ENCODE data around the gene SLC26A2. TPM values are rescaled to one million over a fixed set of nuclear protein-coding genes. Genes with fewer than 3 reads are reported as not detected.

Gene SLC26A2
- total and polyA plus RNA-seq, 12 donors: 1.3 to 9.6 (median 5.4) TPM

GRCh38 chr5:150020249-150020648 lies 59.7 kb downstream of the SLC26A2 start:
- H3K4me1 ChIP-seq: peaks cover 5 to 59% (median 50%) of the 10 kb centered on the region in 9 donors
- peak overlapping the region in 6 of 10 donors; percentile 64 to 83 (median 74) for H3K27ac ChIP-seq
- no peak for DNase-seq
- TF ChIP-seq CTCF (IDR thresholded peaks at IDR 0.05): no peak
- H3K27me3 ChIP-seq: no peaks in the 10 kb centered on the region
- H3K36me3 ChIP-seq: peaks cover 0 to 100% (median 41%) of the 10 kb centered on the region in 9 donors
- H3K9me3 ChIP-seq: peaks cover 0 to 15% (median 3%) of the 10 kb centered on the region in 11 donors
- H3K4me3 ChIP-seq: no peak overlapping the region
- WGBS, 2 donors: 98 to 100% methylated on average over 1 of the region's 1 CpG
- intact Hi-C loops (cut with DNase I): loop anchor here in 3 of 10 donors (5.0 to 10.0 kb wide), 3 partner anchors 195 to 335 kb away; partner anchors contain the start of gene TCOF1 (in 1 of the 3)
- no peak for ATAC-seq

- H3K27me3 ChIP-seq: no peaks in the 10 kb centered on the region
- peak overlapping the region; percentile 7 to 83 (median 70) for H3K27ac ChIP-seq
- peak overlapping the region in 4 of 10 donors; percentile 2 to 30 (median 21) for H3K4me3 ChIP-seq
- 70 to 74% methylated on average over 13 of the region's 13 CpGs for WGBS, 2 donors
- H3K36me3 ChIP-seq: peaks cover 0 to 100% (median 32%) of the 10 kb centered on the region in 9 donors
- DNase-seq: peak; percentile 28 to 31
- peaks cover 0 to 3% (median under 1%) of the 10 kb centered on the region in 11 donors for H3K9me3 ChIP-seq
- peaks cover 5 to 62% (median 53%) of the 10 kb centered on the region in 9 donors for H3K4me1 ChIP-seq
- TF ChIP-seq CTCF (IDR thresholded peaks at IDR 0.05): no peak
- intact Hi-C loops (cut with DNase I): loop anchor here in 3 of 10 donors (5.0 to 10.0 kb wide), 3 partner anchors 193 to 333 kb away; partner anchors contain the start of gene TCOF1 (in 1 of the 3)
- peak in 7 of 8 donors; percentile 39 to 72 (median 61) for ATAC-seq
These were observed 61.1 kb downstream of the SLC26A2 start for GRCh38 chr5:150021491-150022157.

- 47 to 63% methylated on average over 1 of the region's 1 CpG for WGBS, 2 donors
- Histone ChIP-seq H3K36me3 (peaks cover 0 to 100% (median 37%) of the 10 kb centered on the region in 9 donors), H3K4me1 (peaks cover 5 to 62% (median 53%) of the 10 kb centered on the region in 9 donors), H3K27ac (peak overlapping the region; percentile 7 to 83 (median 70)), H3K4me3 (peak overlapping the region in 2 of 10 donors; percentile 28 to 30), H3K27me3 (no peaks in the 10 kb centered on the region), H3K9me3 (no peaks in the 10 kb centered on the region)
- DNase-seq (peak in 1 of 2 donors; percentile 61), ATAC-seq (peak; percentile 65 to 89 (median 78))
- no peak for TF ChIP-seq CTCF (IDR thresholded peaks at IDR 0.05)
- intact Hi-C loops (cut with DNase I): loop anchor here in 3 of 10 donors (5.0 to 10.0 kb wide), 3 partner anchors 193 to 333 kb away; partner anchors contain the start of gene TCOF1 (in 1 of the 3)
These were observed 61.6 kb downstream of the SLC26A2 start for GRCh38 chr5:150022158-150022531.

GRCh38 chr5:150022681-150023080 lies 62.1 kb downstream of the SLC26A2 start:
- H3K4me1 ChIP-seq: peaks cover 5 to 62% (median 53%) of the 10 kb centered on the region in 9 donors
- ATAC-seq: peak in 3 of 8 donors; percentile 23 to 36 (median 29)
- intact Hi-C loops (cut with DNase I): loop anchor here in 3 of 10 donors (5.0 to 10.0 kb wide), 3 partner anchors 192 to 332 kb away; partner anchors contain the start of gene TCOF1 (in 1 of the 3)
- H3K9me3 ChIP-seq: no peaks in the 10 kb centered on the region
- peak overlapping the region in 1 of 10 donors; percentile 30 for H3K4me3 ChIP-seq
- no peak for TF ChIP-seq CTCF (IDR thresholded peaks at IDR 0.05)
- H3K27ac ChIP-seq: peak overlapping the region in 9 of 10 donors; percentile 64 to 83 (median 70)
- 58 to 59% methylated on average over 2 of the region's 2 CpGs for WGBS, 2 donors
- H3K27me3 ChIP-seq: no peaks in the 10 kb centered on the region
- H3K36me3 ChIP-seq: peaks cover 0 to 100% (median 37%) of the 10 kb centered on the region in 9 donors
- DNase-seq: no peak
